Tibial nerve (tissue), 4 donors: ENCODE measurements around the gene RAB11FIP4.

Experiments
- EP300 ChIP-seq, 2 donors: sonication (generic); formaldehyde crosslinking; IDR thresholded peaks; one replicate each; pipeline ENCODE4 v1.6.1; 2017; ENCODE audit warnings: antibody characterized with exemption in 2 of 2, mild to moderate bottlenecking in 1 of 2
- POLR2A ChIP-seq, 2 donors: fragments of 450-650 bp; IDR thresholded peaks; one replicate each; pipeline ENCODE4 v1.6.1; 2017; ENCODE audit warnings: antibody characterized with exemption in 2 of 2, mild to moderate bottlenecking in 2 of 2, moderate library complexity in 2 of 2
- TF ChIP-seq, protein P1 (sequence below), 5 experiments: fragments of 200-600 bp in 3 of 5; fragments of 450-650 bp in 2 of 5; sonication (generic) in 3 of 5; IDR thresholded peaks; one replicate each; pipeline ENCODE4 v1.5.1; 2016 to 2019; ENCODE audit warnings: antibody characterized with exemption in 5 of 5, mild to moderate bottlenecking in 3 of 5, moderate library complexity in 2 of 5

DNA sequence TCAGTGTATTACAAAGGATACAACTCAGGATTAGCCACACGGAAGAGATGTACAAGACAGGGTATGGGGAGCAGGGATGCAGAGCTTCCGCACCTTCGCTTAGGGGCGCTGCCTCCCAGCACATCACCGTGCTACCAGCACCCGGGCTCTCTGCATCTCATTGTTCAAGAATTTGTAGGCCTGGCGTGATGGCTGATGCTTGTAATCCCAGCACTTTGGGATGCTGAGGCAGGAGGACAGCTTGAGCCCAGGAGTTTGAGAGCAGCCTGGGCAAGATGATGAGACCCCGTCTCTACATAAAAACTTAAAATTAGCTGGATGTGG, 43.2 kb downstream of the RAB11FIP4 start:
- TF ChIP-seq EP300 (IDR thresholded peaks at IDR 0.05) (no peak), POLR2A (IDR thresholded peaks at IDR 0.05) (no peak)
- TF ChIP-seq, protein P1, sequence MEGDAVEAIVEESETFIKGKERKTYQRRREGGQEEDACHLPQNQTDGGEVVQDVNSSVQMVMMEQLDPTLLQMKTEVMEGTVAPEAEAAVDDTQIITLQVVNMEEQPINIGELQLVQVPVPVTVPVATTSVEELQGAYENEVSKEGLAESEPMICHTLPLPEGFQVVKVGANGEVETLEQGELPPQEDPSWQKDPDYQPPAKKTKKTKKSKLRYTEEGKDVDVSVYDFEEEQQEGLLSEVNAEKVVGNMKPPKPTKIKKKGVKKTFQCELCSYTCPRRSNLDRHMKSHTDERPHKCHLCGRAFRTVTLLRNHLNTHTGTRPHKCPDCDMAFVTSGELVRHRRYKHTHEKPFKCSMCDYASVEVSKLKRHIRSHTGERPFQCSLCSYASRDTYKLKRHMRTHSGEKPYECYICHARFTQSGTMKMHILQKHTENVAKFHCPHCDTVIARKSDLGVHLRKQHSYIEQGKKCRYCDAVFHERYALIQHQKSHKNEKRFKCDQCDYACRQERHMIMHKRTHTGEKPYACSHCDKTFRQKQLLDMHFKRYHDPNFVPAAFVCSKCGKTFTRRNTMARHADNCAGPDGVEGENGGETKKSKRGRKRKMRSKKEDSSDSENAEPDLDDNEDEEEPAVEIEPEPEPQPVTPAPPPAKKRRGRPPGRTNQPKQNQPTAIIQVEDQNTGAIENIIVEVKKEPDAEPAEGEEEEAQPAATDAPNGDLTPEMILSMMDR (IDR thresholded peaks at IDR 0.05) = no peak
